HUES6 (cell line): ENCODE measurements around the gene LRRTM3.

Experiments used
- H3K27ac ChIP-seq: 2 replicates; pipeline ENCODE4 v1.7.0; 2013; ENCODE audit warnings: low read depth, mild to moderate bottlenecking, low read length, inconsistent platforms
- H3K27me3 ChIP-seq: 2 replicates; pipeline ENCODE4 v1.6.1; 2013; ENCODE audit warnings: low read length; ENCODE audit not compliant: control insufficient read depth, insufficient read depth
- H3K36me3 ChIP-seq: 2 replicates; pipeline ENCODE4 v1.6.1; 2013; ENCODE audit warnings: low read length; ENCODE audit not compliant: control insufficient read depth, insufficient read depth
- H3K4me1 ChIP-seq: 2 replicates; pipeline ENCODE4 v1.6.1; 2013; ENCODE audit warnings: low read length; ENCODE audit not compliant: control insufficient read depth, insufficient read depth
- H3K4me3 ChIP-seq: 2 replicates; pipeline ENCODE4 v1.5.1; 2013; ENCODE audit warnings: low read depth, low read length
- H3K9ac ChIP-seq: one replicate; pipeline ENCODE4 v1.6.1; 2013; ENCODE audit warnings: mild to moderate bottlenecking, low read length
- H3K9me3 ChIP-seq: 2 replicates; pipeline ENCODE4 v1.6.1; 2013; ENCODE audit warnings: low read depth, low read length; ENCODE audit not compliant: control insufficient read depth, insufficient read depth

Gene LRRTM3

DNA sequence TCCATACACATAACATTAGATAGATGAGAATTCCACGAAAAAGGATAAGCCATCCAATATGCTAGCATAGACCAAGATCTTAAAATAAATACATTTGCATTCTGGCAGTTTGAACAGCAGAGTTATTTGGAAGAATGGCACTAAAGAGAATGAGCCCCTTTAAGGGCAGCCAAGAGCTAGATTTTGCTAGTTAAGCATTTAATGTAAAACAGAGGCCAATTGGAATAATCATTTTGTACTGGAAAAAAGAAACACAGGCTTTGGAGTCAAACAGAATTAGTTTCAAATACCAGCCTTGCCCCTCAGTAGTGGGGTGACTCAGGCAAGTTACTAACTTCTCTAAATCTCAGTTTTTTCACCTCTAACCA, 56.2 kb downstream of the LRRTM3 start:
- no peak overlapping the region for H3K4me3 ChIP-seq
- H3K4me1 ChIP-seq, result no peaks in the 10 kb centered on the region
- no peak overlapping the region for H3K27ac ChIP-seq
- H3K9me3 ChIP-seq, result no peaks in the 10 kb centered on the region
- no peaks in the 10 kb centered on the region for H3K27me3 ChIP-seq
- no peak overlapping the region for H3K9ac ChIP-seq
- H3K36me3 ChIP-seq, result no peaks in the 10 kb centered on the region

DNA sequence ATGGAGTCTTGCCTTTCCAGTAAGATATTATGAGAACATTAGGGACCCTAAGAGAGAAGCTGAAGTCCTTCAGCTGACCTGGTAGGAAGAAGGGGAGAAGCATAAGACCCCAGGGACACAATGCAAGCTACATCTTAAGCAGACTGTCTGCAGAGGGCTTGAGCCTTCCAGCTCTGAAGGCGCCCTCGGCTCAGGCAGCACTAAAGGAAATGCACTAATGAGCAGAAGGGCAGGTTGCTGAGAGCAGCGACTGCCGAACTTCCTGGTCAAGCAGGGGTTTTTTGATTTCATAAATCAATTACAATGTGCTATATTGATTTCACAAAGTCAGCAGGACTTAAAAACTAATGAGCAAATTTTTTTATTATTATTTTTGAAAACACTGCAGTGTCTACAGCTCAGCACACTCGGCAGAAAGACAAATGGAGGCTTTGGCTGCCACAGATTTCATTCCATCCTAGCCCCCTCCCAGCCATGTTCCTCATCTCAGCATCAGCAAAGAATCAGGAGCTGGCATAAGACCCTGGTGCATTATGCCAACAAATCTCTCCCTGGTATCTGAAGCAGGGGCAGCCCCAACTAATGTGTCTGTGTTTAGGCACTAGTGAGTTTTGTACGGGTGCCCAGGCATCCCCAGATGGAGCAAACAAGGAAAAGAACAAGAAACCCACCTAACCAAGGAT, 57.1 kb downstream of the LRRTM3 start:
- H3K9me3 ChIP-seq, result no peaks in the 10 kb centered on the region
- no peaks in the 10 kb centered on the region for H3K36me3 ChIP-seq
- H3K27ac ChIP-seq, result no peak overlapping the region
- no peak overlapping the region for H3K4me3 ChIP-seq
- H3K27me3 ChIP-seq, result no peaks in the 10 kb centered on the region
- no peaks in the 10 kb centered on the region for H3K4me1 ChIP-seq
- H3K9ac ChIP-seq, result no peak overlapping the region

DNA sequence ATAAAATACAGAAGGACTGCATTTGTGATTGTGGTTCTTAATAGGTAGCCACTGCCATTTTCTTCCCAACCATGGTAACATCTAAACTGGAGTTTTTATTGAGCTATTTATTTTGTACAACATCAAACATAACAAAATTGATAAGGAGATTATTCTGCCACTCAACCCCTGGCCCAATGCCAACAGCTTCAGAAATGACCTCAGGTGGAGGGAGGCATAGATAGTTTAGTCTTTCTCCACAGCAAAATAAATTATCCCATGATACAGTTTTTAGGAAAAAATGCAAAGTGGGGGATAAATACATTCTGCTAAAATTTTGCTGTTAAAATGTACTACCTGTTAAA, 57.6 kb downstream of the LRRTM3 start:
- Histone ChIP-seq H3K9ac (no peak overlapping the region), H3K9me3 (no peaks in the 10 kb centered on the region), H3K4me1 (no peaks in the 10 kb centered on the region)

DNA sequence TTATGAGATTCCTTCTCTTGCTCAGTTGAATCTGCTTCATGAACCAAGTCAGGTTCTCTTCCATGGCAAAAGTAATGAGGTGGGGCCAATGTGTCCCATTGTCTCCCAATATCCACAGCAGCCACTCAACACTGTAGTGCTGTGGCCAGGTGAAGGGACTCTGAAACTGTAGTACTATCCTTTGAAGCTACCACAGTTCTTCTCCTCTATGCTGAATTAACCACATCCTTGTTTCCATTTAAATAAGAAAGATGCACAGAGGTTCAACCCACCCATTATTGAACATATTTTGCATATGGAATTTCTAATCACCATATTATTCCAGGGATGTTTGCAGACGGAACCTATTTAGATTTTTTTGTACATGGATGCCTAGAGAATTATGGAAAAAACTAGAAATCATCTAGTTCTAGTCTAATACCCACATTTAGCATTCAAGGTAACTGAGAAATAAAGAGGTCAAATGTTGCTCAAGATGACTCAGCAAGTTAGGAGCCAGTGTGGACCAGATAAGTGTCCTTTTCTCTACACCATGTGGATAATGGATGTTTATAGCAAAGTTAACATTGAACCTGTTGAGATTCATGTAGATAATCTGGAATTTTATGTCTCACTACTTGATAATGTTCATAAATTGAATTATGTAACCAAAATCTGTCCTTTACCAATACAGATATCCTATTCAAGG, 64.5 kb downstream of the LRRTM3 start:
- H3K4me1 ChIP-seq, result no peaks in the 10 kb centered on the region
- no peak overlapping the region for H3K4me3 ChIP-seq
- H3K27me3 ChIP-seq, result no peaks in the 10 kb centered on the region
- no peaks in the 10 kb centered on the region for H3K9me3 ChIP-seq
- H3K36me3 ChIP-seq, result no peaks in the 10 kb centered on the region
- no peak overlapping the region for H3K27ac ChIP-seq
- H3K9ac ChIP-seq, result no peak overlapping the region

More for the DNA sequence above, 57.6 kb downstream of the LRRTM3 start:
- Histone ChIP-seq H3K27me3 (no peaks in the 10 kb centered on the region), H3K4me3 (no peak overlapping the region), H3K27ac (no peak overlapping the region), H3K36me3 (no peaks in the 10 kb centered on the region)

DNA sequence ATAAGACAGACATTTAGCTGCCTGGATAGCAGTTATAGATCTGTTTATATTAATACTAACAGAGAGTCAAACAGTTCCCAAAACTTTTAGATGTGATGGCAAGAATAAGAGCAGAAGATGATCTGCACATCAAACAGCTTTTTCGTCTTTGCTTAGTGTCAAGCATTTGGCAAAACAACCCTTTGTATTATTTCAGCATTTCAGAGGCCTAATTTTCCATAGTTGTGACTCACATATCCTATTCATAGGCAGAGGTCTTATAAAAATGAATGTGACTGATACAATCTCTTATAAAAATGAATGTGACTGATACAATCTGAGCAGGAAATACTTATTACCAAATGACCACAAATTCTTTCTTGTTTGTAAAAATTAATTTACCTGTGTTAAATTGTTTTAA, 71.2 kb downstream of the LRRTM3 start:
- no peak overlapping the region for H3K4me3 ChIP-seq
- no peaks in the 10 kb centered on the region for H3K36me3 ChIP-seq
- H3K27me3 ChIP-seq, result no peaks in the 10 kb centered on the region
- H3K4me1 ChIP-seq, result no peaks in the 10 kb centered on the region
- no peaks in the 10 kb centered on the region for H3K9me3 ChIP-seq
- no peak overlapping the region for H3K27ac ChIP-seq
- H3K9ac ChIP-seq, result no peak overlapping the region

DNA sequence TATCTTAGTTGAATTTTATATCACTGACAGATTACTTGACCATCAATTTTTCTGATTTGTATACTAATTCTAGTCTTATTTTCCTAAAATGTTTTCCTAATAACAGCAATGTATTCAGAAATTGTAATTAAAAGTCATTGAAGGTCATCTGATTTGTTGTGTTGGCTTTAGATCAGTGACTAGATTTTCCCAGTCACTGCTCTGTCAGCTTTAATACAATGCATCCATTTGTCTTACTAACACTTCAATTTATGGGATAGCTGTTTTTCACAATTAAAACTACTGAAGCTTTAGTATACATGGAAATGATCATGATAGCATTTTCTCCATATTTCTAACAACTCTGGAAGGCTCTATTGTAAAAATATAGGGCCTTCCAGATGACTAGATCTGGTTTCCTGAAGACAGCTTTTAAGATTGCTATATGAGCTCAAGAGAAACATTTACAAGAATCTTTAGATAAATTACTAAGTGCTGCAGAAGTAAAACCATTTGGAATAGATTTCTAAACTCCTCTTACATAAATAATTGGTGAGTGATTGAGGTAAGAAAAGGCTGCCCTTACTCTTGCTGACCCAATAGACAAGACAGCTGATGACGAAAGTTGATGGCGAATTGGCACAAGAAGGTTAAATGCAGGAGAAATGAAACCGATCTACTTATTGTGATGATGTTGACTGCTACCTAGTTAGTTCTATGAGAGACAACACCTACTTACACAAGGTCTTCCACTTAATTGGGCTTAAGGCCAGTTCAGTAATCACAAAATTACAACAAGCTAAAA, 74.1 kb downstream of the LRRTM3 start:
- H3K27me3 ChIP-seq, result no peaks in the 10 kb centered on the region
- H3K27ac ChIP-seq, result no peak overlapping the region
- no peak overlapping the region for H3K4me3 ChIP-seq
- H3K4me1 ChIP-seq, result no peaks in the 10 kb centered on the region
- no peaks in the 10 kb centered on the region for H3K9me3 ChIP-seq
- H3K36me3 ChIP-seq, result no peaks in the 10 kb centered on the region
- no peak overlapping the region for H3K9ac ChIP-seq

DNA sequence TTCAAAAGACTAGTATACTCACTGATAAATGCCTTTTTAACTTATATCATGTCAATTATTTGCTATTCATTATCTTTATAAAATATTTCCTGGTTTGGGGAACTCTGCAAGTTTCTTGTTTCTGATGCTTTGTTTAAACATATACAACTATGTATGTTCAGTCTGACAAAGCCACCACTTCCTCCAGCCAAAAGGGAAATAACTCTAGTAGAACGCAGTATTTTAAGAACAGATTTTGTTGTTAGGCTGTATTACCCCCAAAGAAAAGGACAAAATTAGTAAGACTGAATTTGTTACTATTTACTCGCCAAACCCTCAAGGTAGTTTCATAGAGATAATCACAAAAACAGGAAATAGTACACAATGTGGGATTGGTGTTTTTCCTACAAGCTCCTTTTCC, 78.9 kb downstream of the LRRTM3 start:
- H3K27ac ChIP-seq, result no peak overlapping the region
- H3K27me3 ChIP-seq, result no peaks in the 10 kb centered on the region
- H3K4me3 ChIP-seq, result no peak overlapping the region
- no peaks in the 10 kb centered on the region for H3K9me3 ChIP-seq
- H3K9ac ChIP-seq, result no peak overlapping the region
- no peaks in the 10 kb centered on the region for H3K36me3 ChIP-seq
- H3K4me1 ChIP-seq, result no peaks in the 10 kb centered on the region

DNA sequence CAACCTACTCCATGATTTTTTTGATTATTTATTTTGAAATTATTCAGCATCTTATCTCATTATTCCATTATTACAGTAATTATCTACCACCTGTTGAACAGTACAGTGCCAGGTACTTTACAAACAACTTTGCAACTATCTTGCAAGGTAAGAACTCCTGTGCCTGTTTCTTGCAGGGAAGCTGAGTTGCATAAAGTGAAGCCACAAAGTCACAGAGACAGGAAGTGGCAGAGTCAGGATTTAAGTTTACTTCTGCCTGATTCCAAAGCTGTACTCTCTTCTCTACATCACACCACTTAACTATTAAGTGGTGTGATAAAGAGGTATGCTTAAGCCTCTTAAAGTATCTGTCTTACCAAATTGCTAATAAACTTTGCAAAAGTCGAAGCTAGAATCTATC, 80.1 kb downstream of the LRRTM3 start:
- no peaks in the 10 kb centered on the region for H3K36me3 ChIP-seq
- H3K9me3 ChIP-seq, result no peaks in the 10 kb centered on the region
- H3K27me3 ChIP-seq, result no peaks in the 10 kb centered on the region
- H3K27ac ChIP-seq, result no peak overlapping the region
- H3K4me3 ChIP-seq, result no peak overlapping the region
- H3K9ac ChIP-seq, result no peak overlapping the region
- H3K4me1 ChIP-seq, result no peaks in the 10 kb centered on the region

DNA sequence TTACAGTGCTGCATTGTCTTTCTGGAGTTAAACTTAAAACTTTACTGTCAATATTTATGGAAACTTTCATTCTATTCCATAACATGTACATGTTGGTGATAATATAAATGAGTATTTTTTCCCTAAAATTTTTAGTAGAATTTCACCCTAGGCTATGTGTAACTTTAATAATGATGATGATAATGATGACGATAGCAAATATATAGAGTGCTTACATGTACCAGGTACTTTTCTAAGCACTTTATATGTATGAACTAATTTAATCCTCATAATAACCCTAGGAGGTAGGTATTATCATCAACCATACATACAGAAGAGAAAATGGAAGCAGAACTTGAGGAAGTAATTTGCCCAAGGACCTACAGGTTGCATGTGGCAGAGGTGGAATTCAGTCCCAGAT, 85.6 kb downstream of the LRRTM3 start:
- Histone ChIP-seq H3K27ac (no peak overlapping the region), H3K27me3 (no peaks in the 10 kb centered on the region), H3K36me3 (no peaks in the 10 kb centered on the region), H3K9me3 (no peaks in the 10 kb centered on the region), H3K4me3 (no peak overlapping the region), H3K4me1 (no peaks in the 10 kb centered on the region), H3K9ac (no peak overlapping the region)

DNA sequence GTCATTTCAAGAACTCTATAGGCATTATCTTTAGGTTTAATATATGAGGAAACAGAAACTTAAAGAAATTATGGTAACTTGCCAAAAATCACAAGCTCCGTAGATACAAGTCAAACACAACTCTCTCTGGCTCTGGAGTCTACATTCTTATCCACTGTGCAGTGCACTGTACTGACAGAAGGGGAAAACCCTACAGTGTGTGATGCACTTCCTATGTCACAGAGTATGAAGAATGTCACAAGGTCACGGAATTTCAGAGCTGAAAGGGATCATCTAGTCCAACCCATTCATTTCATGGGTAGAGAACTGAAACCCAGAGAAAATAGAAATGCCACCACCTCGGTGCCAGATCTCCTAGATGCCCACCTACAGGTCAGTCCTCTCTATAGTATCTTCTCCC, 86.1 kb downstream of the LRRTM3 start:
- Histone ChIP-seq H3K4me3 (no peak overlapping the region), H3K27ac (no peak overlapping the region), H3K4me1 (no peaks in the 10 kb centered on the region), H3K36me3 (no peaks in the 10 kb centered on the region), H3K9me3 (no peaks in the 10 kb centered on the region), H3K27me3 (no peaks in the 10 kb centered on the region), H3K9ac (no peak overlapping the region)

DNA sequence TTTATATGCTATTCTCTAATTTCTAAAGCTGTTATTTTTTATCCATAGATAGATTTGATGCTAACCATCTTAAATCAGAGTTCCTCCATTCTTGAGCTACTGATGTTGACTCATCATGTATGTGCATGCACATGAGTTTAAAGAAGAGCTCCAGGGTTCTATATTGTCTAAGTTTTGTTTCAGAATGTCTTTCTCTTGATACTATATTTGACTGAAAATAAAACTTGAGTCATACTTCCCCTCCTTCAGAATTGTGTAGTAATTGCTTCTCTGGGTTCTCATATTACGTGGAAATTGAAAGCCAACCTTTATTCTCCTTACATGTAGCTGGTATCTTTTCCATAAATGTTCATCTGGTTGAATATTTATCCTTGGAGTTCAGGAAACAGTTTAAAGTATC, 89.4 kb downstream of the LRRTM3 start:
- no peaks in the 10 kb centered on the region for H3K4me1 ChIP-seq
- H3K27ac ChIP-seq, result no peak overlapping the region
- H3K36me3 ChIP-seq, result no peaks in the 10 kb centered on the region
- no peaks in the 10 kb centered on the region for H3K27me3 ChIP-seq
- H3K4me3 ChIP-seq, result no peak overlapping the region
- no peaks in the 10 kb centered on the region for H3K9me3 ChIP-seq
- no peak overlapping the region for H3K9ac ChIP-seq
